Peyer's patch (tissue), 4 donors: Measurements from ENCODE around the gene TTC22. TPM values are rescaled to one million over a fixed set of nuclear protein-coding genes. Genes with fewer than 3 reads are reported as not detected.

Source experiments
- DNase-seq, 3 donors: peaks; one replicate each; pipeline ENCODE4 v3.0.0-alpha.2; 2017 to 2019
- H3K27ac ChIP-seq, 4 donors: fragments of 200-600 bp; sonication (generic); one replicate each; pipeline ENCODE4 v1.5.1; 2016 to 2019
- H3K27me3 ChIP-seq, 2 donors: fragments of 200-600 bp; sonication (generic); one replicate each; pipeline ENCODE4 v1.5.1; 2019
- H3K36me3 ChIP-seq, 3 donors: fragments of 200-600 bp; sonication (generic); one replicate each; pipeline ENCODE4 v1.5.1; 2016 to 2019
- H3K4me1 ChIP-seq, 4 donors: fragments of 200-600 bp; sonication (generic); one replicate each; pipeline ENCODE4 v1.5.1; 2016 to 2019
- H3K4me3 ChIP-seq, 4 donors: fragments of 200-600 bp; sonication (generic); 1 replicate in 3 of 4; 2 replicates in 1 of 4; pipeline ENCODE4 v1.5.1; 2016 to 2019; ENCODE audit warnings: mild to moderate bottlenecking in 1 of 4
- H3K9me3 ChIP-seq, 4 donors: fragments of 200-600 bp; sonication (generic); one replicate each; pipeline ENCODE4 v1.5.1; 2016 to 2019; ENCODE audit warnings: mild to moderate bottlenecking in 1 of 4
- CTCF ChIP-seq, 6 experiments: fragments of 450-650 bp in 4 of 6; fragments of 200-600 bp in 2 of 6; sonication (generic) in 1 of 6; IDR thresholded peaks; one replicate each; pipeline ENCODE4 v1.5.1; 2017 to 2019; ENCODE audit warnings: antibody characterized with exemption in 6 of 6, mild to moderate bottlenecking in 3 of 6, moderate library complexity in 1 of 6
- POLR2A ChIP-seq, 2 donors: fragments of 450-650 bp; IDR thresholded peaks; one replicate each; pipeline ENCODE4 v1.5.1; 2017; ENCODE audit warnings: antibody characterized with exemption in 2 of 2, mild to moderate bottlenecking in 2 of 2, moderate library complexity in 2 of 2
- total RNA-seq, 4 donors: library from RNA; depleted of rRNA; stranded (reverse); fragments of >200 nt; gene quantifications; one replicate each; pipeline ENCODE4 v1.1.0, GENCODE V29; 2016

The TTC22 gene
- total RNA-seq, 4 donors from 2014 or later, result 15.7 to 136 (median 102) TPM

- Histone ChIP-seq H3K4me3 (no peak overlapping the region), H3K9me3 (no peaks in the 10 kb centered on the region), H3K4me1 (peaks cover 0 to 8% (median 3%) of the 10 kb centered on the region in 4 donors), H3K27me3 (no peaks in the 10 kb centered on the region), H3K27ac (no peak overlapping the region), H3K36me3 (peaks cover 0 to 19% (median 0%) of the 10 kb centered on the region in 3 donors)
- TF ChIP-seq CTCF (IDR thresholded peaks at IDR 0.05), result no peak
- no peak for TF ChIP-seq POLR2A (IDR thresholded peaks at IDR 0.05)
- no peak for DNase-seq
Observed at GRCh38 chr1:54758678-54759348, 42.3 kb downstream of the TTC22 start.

GRCh38 chr1:54757833-54758232, 43.3 kb downstream of the TTC22 start:
- TF ChIP-seq POLR2A (IDR thresholded peaks at IDR 0.05) (no peak), CTCF (IDR thresholded peaks at IDR 0.05) (no peak)
- Histone ChIP-seq H3K9me3 (no peaks in the 10 kb centered on the region), H3K36me3 (peaks cover 0 to 19% (median 0%) of the 10 kb centered on the region in 3 donors), H3K27ac (no peak overlapping the region), H3K27me3 (no peaks in the 10 kb centered on the region), H3K4me3 (no peak overlapping the region), H3K4me1 (no peaks in the 10 kb centered on the region)
- DNase-seq, result no peak

- H3K27me3 ChIP-seq, result no peaks in the 10 kb centered on the region
- no peaks in the 10 kb centered on the region for H3K9me3 ChIP-seq
- no peaks in the 10 kb centered on the region for H3K4me1 ChIP-seq
- TF ChIP-seq CTCF (IDR thresholded peaks at IDR 0.05), result no peak
- no peak for TF ChIP-seq POLR2A (IDR thresholded peaks at IDR 0.05)
- no peak overlapping the region for H3K4me3 ChIP-seq
- no peak for DNase-seq
- no peak overlapping the region for H3K27ac ChIP-seq
- H3K36me3 ChIP-seq, result peaks cover 0 to 19% (median 0%) of the 10 kb centered on the region in 3 donors
Observed at GRCh38 chr1:54754486-54755285, 46.4 kb downstream of the TTC22 start.

- H3K4me1 ChIP-seq, result no peaks in the 10 kb centered on the region
- no peak overlapping the region for H3K4me3 ChIP-seq
- peaks cover 0 to 19% (median 0%) of the 10 kb centered on the region in 3 donors for H3K36me3 ChIP-seq
- no peaks in the 10 kb centered on the region for H3K27me3 ChIP-seq
- no peak for DNase-seq
- TF ChIP-seq CTCF (IDR thresholded peaks at IDR 0.05) (no peak), POLR2A (IDR thresholded peaks at IDR 0.05) (no peak)
- H3K27ac ChIP-seq, result no peak overlapping the region
- no peaks in the 10 kb centered on the region for H3K9me3 ChIP-seq
Observed at GRCh38 chr1:54754045-54754444, 47.1 kb downstream of the TTC22 start.

GRCh38 chr1:54751426-54751825, 49.7 kb downstream of the TTC22 start:
- Histone ChIP-seq H3K9me3 (no peaks in the 10 kb centered on the region), H3K36me3 (no peaks in the 10 kb centered on the region), H3K27me3 (no peaks in the 10 kb centered on the region), H3K4me3 (no peak overlapping the region), H3K4me1 (no peaks in the 10 kb centered on the region), H3K27ac (no peak overlapping the region)
- no peak for DNase-seq
- no peak for TF ChIP-seq POLR2A (IDR thresholded peaks at IDR 0.05)
- no peak for TF ChIP-seq CTCF (IDR thresholded peaks at IDR 0.05)
